NCI-H748 treated with DMSO at 0.1 percent for 48 hours (cell line): ENCODE data around the gene ACVRL1.

Experiments
- DNase-seq: peaks from one replicate; lab custom pipeline; 2025; lab: John Stamatoyannopoulos, UW

Gene ACVRL1

GRCh38 chr12:51898506-51898905, 8.8 kb upstream of the ACVRL1 start:
- no peak for DNase-seq

DNA sequence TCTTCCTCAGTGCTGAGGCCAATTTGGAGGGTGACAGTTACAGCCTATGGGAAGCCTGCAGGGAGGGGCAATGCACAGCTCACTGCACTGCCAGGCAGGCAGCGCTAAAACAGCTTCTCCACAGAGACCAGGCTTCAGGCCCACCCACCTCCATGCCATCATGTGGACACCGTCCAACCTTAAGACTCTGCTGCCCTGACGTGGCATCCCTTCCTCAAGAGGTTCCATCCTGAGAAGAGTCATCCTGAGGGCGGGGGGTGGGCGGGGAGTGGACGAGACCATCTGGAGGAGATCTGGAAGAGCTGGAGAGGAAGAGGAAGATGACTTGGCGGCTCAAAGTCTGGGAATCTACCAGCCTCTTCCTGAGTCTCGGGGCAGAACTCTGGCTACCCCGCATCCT, 8.4 kb upstream of the ACVRL1 start:
- DNase-seq: no peak

DNA sequence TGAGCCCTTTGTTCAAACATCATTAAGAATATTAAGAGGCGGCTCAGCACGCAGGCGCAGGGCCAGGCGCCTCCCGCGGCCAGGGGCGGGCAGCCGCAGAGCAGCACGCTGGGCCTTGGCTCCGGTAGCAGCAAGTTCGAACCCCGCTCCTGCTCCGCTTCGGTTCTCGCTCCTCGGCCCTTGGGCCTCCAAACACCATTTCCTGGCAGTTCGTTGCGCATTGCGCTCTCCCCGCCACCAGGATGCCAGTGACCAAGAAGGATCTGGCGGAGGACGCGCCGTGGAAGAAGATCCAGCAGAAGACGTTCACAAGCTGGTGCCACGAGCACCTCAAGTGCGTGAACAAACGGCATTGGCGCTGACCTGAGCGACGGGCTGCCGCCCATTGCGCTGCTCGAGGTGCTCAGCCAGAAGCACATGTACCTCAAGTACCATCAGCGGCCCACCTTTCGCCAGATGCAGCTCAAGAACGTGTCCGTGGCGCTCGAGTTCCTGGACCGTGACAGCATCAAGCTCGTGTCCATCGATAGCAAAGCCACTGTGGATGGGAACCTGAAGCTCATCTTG, 6.9 kb upstream of the ACVRL1 start:
- DNase-seq: no peak

DNA sequence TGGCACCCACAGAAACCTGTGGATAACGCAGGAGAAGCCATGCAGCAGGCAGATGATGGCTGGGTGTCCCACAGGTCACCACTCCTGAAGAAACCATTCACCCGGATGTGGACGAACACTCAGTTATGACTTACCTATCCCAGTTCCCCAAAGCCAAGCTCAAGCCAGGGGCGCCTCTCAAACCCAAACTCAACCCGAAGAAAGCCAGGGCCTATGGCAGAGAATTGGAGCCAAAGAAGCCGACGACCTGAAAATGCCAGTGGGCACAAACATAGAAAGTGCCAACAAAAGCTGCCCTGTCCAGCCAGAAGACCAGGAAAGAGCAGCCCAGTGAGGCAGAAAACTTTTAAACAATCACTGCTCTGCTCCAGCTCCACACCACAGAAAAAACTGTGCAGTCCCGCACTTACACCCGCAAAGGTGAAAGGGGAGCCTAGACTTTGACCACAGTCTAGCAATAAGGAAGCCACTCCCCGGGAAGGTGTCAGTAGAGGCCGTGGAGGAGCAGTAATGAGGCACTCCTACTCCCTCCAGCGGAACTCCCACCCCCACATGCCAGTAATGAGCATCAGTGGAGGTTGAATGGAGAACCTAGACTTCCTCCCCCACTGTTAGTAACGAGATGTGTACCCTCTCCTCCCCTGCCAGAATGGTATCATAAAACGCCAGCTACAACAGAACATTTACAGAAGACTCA, 6.0 kb upstream of the ACVRL1 start:
- DNase-seq: no peak

DNA sequence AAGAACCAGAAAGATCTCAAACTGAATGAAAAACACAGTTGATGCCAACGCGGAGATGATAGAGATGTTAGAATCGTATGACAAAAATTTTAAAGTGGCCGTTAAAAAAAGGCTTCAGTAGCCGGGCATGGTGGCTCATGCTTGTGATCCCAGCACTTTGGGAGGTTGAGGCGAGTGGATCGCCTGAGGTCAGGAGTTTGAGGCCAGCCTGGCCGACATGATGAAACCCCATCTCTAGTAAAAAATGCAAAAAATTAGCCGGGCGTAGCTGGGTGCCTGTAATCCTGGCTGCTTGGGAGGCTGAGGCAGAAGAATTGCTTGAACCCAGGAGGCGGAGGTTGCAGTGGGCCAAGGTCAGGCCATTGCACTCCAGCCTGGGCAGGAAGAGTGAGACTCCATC, 5.4 kb upstream of the ACVRL1 start:
- DNase-seq: no peak

DNA sequence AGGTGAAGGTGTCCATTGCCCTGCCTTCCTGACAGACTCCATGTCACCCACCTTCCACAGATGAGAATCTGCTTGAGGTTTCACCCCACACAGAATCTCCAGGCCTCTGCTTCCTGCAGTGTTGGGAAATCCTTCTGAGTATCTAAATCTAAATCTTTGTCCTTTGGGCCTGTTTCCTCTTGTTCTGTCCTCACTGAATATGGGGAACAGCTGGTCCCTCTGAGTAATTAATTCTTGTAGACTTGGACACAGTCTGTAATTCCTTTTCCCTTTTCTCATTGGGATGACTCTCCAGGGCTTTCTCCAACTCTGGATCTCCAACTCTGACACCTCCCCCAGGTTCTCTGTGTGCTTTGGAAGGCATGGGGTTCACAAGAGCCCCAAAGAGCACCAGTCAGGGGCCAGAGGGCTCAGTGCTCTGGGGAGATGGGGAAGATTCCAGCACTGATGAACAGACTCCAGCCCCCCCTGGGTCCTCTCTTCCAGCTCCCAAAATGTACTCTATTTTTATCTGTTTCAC, 2.3 kb upstream of the ACVRL1 start:
- DNase-seq: no peak

- no peak for DNase-seq
Measured at GRCh38 chr12:51905471-51906429, 1.6 kb upstream of the ACVRL1 start.

GRCh38 chr12:51906430-51907082, 748 bp upstream of the ACVRL1 start:
- no peak for DNase-seq

DNA sequence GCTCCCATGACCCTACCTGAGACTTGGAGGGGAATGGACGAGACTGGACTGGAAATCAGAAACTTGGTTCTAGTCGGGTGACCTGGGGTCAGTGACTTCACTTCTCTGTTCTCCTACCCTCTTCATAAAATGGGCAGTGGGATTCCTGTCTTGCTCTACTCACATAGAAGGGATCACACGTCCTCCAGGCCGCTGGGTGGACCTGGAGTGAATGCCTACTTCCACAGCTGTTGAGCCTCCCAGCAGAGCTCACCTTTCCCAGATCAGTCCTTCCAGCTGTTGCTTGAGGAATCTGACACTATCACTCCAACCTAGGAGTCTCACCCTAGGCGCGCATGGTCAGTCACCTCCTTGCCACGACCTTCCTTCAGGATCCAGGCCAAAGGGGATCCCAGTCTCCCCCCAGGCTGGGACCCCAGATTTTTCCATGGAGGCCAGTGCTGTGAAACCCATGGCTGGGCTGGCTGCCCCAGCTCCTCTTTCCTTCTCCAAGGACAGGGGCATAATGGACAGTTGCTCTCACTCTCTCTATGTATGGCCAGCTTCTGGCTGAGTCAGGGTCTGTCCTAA, 637 bp downstream of the ACVRL1 start:
- DNase-seq: no peak

DNA sequence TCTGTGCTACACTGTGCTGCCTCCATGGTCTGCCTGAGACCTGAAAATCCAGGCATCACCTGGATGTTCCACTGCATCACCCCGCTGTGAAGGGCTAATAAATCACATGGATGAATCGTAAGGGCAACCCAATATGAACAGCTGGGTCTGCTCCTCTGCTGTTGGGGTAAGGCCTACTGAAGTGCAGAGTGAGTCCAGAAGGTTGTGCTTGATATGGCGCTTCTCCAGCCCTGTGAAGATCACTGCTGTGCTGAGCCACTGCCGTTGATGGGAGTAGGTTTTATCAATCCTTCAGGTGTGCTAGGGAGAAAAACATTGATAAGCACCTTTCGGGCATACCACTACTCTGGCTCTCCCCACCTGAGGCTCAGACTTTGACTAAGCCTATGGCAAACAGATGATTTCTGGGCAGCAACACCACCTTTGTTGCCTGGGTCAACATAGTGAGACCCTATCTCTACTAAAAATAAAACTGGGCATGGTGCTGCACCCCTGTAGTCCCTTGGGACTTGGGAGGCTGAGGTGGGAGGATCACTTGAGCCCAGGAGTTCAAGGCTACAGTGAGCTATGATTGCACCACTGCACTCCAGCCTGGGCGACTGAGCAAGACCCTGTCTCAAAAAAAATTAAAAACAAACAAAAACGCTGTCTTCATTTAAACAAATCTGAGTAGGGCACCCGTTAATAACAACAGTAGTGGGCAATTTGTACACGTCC, 1.7 kb downstream of the ACVRL1 start:
- no peak for DNase-seq

- no peak for DNase-seq
Measured at GRCh38 chr12:51910168-51910567, 2.9 kb downstream of the ACVRL1 start.

- no peak for DNase-seq
Measured at GRCh38 chr12:51910691-51911090, 3.4 kb downstream of the ACVRL1 start.

DNA sequence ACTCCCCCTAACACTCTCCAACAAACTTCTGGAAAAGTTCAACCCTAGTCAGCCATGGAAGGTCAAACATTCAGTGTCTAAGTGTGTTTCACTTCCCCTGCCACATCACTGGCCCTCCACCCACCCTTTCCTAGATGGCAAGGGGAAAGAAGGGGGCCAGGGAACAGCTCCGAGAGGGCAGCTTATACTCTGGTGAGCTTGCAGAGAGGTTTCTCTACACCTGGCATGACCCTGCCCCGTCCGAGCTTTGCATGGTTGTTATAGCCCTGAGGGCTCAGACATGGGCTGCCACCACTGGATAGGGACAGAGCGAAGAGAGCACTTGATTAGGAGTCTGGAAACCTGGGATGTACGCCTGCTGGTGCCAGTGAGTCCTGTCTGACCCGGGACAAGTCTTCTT, 4.0 kb downstream of the ACVRL1 start:
- DNase-seq: no peak

DNA sequence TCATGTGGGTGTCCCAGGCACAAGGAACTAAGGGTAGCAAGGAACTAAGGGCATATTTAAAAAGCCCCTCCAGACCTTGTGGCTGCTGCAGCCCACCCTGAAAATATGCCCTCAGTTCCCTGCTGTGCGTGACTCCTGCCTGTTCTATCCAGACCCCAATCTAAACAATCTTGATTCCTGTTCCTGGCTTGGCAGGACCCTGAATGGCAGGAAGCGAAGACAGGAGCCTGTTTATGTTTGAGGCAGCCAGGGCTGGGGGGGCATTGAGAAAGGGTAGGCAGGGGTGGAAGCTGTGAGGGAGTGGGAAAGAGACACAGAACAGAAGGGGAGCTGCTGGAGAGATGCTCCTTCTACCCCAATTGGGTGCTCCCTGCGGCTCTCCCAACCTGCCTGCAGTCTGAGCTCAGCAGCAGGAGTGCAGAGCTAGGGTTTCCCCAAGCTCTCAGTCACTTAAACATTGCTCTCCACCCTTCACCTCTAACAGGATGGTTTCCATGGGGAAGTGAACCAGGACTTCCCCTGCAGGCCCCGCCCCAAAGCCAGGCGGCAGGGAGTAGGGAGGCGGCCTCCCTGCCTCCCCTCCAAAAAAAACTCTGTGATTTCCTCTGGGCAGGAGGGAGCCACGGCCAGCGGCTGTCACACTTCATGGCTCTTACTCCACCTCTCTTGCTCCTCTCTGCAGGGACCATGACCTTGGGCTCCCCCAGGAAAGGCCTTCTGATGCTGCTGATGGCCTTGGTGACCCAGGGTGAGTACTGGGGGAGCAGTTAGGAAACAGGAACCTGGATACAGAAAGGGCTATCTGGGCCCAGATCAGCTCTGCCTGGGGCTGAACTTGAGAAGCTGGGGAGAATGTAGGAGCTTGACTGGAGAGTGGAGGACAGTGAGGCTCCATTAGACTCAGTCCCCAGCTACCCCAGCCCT, 4.7 kb downstream of the ACVRL1 start:
- no peak for DNase-seq

DNA sequence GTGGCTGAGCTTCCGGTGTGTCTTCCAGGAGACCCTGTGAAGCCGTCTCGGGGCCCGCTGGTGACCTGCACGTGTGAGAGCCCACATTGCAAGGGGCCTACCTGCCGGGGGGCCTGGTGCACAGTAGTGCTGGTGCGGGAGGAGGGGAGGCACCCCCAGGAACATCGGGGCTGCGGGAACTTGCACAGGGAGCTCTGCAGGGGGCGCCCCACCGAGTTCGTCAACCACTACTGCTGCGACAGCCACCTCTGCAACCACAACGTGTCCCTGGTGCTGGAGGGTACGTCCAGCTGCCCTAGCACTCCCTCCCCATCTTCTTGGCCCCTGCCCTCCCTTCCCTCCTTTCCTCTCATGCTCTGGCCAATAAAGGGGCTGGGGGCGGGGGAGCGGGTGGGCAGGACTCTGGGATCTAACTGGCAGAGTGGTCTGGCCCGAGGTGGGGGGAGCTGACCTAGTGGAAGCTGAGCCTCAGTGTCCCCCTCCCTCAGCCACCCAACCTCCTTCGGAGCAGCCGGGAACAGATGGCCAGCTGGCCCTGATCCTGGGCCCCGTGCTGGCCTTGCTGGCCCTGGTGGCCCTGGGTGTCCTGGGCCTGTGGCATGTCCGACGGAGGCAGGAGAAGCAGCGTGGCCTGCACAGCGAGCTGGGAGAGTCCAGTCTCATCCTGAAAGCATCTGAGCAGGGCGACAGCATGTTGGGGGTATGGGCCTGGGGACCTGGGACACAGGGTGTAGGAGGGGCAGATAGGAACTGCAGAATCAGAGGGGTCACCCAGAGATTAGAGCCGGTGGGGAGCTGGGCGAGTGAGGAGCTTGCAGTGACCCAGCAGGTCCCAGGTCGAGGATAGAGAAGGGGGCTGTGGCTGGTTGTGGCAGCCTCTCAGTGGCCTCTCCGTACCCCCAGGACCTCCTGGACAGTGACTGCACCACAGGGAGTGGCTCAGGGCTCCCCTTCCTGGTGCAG, 6.0 kb downstream of the ACVRL1 start:
- DNase-seq: no peak

DNA sequence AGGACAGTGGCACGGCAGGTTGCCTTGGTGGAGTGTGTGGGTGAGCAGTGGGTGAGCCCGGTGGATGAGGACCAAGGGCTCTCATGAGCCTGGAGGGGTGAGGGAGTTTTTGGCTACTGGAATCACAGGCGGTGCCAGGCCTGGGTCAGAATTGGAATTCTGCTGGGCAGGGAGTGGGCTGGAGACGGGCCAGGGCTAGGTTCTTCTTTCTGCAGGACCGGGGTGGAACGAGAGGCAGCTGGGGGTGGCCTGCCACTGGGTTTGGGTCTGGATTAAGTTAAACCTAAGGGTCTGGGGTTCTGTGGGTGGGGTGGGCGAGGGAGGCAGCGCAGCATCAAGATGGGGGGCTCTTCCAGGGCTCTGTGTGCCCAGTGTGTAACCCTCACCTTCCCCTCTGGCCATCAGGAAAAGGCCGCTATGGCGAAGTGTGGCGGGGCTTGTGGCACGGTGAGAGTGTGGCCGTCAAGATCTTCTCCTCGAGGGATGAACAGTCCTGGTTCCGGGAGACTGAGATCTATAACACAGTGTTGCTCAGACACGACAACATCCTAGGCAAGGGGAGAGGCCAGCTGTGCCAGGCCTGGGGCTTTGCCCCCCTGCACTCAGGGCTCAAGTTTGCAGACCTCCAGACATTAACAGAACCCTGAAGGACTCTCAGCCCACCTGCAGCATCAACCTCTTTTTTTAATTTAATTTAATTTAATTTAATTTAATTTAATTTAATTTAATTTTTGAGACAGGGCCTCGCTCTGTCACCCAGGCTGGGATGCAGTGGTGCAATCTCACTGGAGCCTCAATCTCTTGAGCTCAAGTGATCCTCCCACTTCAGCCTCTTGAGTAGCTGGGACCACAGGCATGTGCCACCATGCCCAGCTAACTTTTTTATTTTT, 7.0 kb downstream of the ACVRL1 start:
- DNase-seq: no peak

GRCh38 chr12:51915003-51915625, 7.8 kb downstream of the ACVRL1 start:
- no peak for DNase-seq
